NCI-H1092 treated with DMSO at 0.1 percent for 48 hours (cell line): ENCODE data around the gene EEF1A2.

ENCODE experiments used
- DNase-seq: peaks from one replicate; lab custom pipeline; 2025; lab: John Stamatoyannopoulos, UW

Gene EEF1A2

GRCh38 chr20:63469713-63470101, 29.2 kb downstream of the EEF1A2 start:
- DNase-seq, result no peak

DNA sequence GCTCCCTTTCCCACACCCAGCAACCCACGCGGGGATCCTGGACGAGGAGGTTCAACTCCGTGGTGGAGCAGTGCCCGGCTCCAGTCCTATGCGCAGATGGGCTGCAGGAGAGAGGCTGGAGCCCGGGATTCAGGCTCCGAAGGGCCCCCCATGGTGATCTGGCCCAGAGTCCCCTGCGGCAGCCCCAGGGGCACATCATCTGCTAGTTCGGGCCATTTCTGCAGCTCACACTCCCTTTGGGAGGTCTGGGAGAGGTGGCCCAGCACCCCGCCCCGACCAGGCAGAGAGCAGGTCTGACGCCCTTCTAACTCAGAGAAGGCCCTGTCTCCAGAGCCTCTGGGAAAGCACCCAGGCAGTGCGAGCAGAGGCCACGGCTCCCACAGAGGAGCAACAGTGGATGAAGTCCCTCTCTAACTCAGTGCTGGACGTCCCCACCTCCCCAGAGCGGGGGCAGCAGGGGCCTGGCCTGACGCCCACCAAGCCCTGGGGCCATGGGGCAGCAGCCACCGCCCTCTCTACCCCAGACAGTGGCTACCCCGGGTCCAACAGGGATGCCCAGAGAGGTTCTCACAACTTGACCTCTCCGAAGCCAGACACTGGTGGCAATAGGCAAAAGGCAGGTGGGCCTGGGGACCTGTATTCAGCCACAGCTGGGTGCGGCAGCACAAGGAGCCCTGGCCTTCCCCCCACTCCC, 29.7 kb downstream of the EEF1A2 start:
- DNase-seq, result no peak

GRCh38 chr20:63468421-63468820, 30.5 kb downstream of the EEF1A2 start:
- no peak for DNase-seq

- no peak for DNase-seq
These were observed 31.4 kb downstream of the EEF1A2 start for GRCh38 chr20:63467294-63468083.

DNA sequence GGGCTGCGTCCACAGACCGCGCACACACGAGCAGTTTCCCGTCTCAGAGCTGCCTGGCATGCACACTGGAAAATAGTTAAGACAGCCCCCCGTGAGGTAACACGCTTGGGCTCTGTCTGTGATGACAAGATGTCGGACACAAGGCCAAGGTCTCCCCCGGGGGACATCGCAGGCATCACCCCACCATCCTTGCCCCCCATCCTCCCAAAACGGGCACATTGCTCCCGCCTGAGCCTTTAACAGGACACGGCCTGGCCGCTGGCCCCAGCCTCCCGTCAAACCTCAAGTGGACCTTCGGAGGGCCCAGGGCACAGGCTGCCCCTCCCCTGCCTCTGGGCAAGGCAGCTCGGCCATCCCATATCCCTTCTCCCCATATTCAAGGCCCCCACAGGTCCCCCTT, 32.0 kb downstream of the EEF1A2 start:
- no peak for DNase-seq

DNA sequence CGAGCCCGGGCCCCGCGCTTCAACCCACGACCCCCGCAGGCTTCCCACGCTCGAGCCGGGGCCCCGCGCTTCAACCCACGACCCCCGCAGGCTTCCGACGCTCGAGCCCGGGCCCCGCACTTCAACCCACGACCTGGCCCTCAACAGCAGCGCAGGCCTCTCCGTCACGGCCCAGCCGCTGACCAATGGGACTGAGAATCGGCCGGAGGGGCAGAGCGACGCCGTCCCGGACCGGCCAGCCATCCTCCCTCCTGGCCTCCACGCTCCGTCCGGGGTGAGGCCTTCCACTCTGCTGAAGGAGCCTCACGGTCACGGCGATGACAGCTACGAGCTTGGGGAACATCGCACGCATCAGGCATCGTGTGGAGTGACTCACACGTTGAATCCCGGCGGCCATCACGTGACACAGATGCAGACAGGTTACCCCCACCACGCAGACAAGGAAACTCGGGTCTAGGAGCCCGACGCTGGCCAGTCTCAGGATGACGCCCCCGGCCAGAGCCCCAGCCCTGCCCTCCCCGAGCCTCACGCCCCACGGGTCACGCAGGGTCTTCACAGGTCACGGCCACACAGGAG, 32.5 kb downstream of the EEF1A2 start:
- no peak for DNase-seq

DNA sequence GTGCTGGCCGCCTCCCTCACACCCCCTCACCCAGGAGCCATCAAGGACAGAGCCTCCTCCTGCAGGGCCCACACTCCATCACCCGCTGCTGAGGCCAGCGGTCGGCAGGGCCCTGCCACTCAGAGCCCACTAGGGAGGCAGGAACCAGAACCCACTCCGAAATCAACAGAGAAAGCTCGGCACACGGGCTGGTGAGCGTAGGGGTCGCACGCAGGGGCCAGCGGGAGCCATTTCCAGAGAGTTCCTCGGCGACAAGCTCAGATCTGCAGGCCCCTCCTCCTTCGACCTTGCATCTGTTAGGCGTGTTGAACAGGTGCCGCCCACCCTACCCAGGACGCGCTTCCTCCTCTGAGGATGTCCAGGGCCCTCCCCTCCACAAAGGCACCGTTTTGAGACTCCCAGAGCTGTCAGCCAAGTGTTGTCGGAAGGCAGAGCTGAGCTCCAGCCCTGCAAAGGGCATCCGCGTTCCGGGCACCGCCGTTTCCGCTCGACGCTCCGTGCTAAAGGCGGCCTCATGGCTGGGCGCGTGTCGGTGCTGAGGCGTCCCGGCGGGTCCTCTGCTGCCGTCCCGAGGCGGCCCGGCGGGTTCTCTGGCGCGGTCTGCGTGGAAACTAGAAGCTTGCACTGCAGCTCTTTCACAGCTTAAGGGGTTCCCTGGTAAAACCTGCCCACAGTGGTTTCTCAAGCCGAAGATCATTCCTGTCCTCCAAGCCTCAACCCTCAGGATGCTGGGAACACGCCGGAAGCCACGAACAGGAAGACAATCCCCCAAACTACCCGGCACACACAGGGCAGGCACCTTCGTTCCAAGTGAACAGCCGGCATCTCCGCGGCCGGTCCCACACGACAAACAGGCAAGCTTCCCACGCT, 33.3 kb downstream of the EEF1A2 start:
- no peak for DNase-seq

DNA sequence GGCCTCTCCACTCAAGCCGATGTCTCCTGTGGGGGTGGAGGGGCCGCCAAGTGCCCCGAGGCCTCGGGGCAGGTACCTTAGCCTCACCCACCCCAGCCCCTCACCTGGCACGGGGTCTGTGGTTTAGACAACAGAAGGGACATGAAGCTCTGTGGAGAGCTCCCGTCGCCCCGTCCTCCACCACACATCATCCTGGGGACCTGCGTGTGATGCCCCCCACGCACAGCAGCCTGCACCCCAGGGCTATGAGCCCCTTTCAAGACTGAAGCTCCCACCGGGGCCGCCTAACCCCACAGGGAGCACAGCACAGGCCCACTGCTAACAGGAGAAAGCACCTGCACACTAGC, 34.6 kb downstream of the EEF1A2 start:
- DNase-seq, result no peak

- DNase-seq, result no peak
These were observed 35.2 kb downstream of the EEF1A2 start for GRCh38 chr20:63463400-63464288.

DNA sequence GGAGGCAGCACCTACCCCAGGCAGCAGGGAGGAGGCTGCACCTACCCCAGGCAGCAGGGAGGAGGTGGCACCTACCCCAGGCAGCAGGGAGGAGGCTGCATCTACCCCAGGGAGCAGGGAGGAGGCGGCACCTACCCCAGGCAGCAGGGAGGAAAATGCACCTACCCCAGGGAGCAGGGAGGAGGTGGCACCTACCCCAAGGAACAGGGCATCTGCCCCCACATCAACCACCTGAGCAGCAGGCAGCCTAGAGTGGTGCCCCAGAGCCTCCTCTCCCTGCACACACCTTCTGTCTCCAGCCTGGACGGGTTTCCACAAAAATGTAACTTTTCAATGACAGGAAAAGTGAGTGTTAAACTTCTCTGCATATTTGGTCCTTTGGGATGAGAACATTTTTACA, 36.6 kb downstream of the EEF1A2 start:
- no peak for DNase-seq

- DNase-seq, result no peak
These were observed 37.6 kb downstream of the EEF1A2 start for GRCh38 chr20:63461104-63461763.

DNA sequence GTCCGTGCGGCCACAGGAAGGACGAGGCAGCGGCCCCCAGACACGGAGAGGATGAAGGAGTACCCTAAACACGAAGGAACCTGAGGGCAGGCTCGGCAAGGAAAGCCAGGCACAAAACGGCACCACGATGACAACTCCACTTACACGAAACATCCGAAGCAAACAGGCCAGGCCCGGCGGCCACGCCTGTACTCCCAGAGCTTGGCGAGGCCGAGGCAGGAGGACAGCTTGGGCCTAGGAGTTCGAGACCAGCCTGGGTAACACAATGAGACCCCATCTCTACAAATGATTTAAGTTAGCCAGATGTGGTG, 39.9 kb downstream of the EEF1A2 start:
- DNase-seq, result no peak

DNA sequence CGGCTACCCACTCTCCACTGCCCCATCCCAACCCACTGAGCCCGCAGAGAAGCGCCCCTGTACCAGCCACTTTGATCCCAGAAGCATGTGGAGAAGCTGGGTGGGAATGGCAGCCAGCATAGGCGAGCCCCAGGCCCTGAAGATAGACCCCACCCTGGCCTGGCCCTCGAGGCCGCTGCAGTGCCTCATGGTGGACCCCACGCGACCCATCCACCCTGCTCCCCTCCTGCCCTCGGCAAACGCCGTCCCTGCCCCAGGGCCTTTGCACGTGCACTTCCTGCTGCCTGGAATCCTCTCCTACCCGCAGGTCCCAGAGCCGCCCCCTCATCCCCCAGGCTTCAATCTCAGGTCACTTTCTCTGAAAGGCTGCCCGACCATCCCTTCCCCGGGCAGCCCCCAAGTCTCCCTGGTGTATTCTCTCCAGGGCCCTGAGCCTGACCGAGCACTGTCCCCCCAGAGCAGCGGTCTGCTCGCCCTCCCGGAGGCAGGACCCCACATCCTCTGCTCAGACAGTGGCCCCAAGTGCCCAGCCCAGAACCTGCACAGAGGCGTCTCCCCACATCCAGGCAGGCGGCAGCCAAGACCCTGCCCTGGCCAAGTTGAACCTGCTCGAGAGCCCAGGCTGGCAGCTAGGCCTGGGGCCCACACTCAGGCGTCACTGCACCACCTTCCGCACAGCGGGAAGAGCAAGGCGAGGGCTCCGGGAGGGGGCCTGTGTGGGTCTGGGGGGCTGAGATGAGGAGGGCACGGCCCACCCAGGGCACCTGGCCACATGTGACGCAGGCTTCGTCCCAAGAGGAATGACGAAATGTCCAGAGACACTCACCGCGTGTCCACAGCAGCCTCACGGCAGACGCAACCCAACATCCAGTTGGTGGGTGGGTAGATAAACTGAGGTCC, 40.5 kb downstream of the EEF1A2 start:
- DNase-seq, result no peak

DNA sequence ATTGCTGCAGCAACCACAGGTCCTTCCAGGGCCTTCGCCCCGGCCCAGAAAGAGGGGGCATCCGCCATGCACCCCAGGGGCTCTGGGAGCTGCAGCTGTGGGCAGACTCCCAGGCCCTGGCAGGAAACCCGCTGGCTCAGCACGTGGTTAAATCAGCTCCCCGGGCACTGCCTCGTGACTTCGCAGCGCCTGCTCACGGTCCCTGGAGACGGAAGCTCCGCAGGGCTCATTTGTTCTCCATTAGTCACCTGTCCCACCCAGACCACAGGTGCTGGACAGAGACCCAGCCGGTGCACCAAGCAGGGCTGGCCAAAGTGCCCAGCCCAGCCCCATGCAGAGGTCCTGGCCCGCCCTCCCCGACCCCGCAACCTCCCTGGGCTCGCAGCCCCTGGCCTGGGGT, 41.1 kb downstream of the EEF1A2 start:
- peak; percentile 62 for DNase-seq

DNA sequence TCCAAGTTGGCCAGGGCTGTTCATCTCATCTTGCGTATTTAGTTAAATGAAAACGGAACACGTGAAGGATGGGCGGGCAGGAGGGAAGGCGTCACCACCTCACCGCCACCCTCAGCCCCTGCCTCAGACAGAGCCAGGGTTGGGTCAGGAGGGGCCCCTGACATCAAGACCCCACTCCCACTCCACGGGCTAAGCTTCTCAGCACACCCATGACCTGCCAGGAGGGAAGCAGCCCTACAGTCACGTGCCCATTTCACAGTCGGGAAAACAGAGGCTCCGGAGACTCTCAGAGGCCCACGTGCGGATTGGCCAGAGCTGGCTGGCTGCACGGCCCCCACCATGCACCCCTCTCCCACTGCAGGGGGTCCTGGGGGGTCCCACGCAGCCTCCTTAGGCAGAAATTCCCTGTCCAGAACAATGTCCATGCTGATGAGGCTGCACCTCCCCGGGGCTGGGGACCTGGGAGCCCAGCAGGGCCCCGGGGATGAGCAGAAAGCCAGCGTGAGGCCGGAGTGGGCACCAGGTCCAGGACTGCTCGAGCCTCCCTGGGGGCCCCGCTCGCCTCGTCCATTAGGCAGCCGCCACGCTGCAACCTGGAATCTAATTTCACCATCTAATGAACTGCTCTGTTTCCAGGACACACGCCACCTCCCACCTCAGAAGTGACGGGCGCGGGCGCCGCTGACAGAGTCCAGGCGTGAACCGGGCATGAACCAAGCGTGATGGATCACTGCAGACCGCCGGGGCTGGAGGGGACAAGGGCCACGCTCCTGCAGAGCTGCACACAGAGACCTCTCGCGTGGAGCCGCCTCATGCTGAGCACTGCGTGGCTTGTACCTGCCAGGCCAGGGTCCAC, 42.2 kb downstream of the EEF1A2 start:
- DNase-seq, result no peak

- DNase-seq, result no peak
These were observed 43.4 kb downstream of the EEF1A2 start for GRCh38 chr20:63455568-63455859.

DNA sequence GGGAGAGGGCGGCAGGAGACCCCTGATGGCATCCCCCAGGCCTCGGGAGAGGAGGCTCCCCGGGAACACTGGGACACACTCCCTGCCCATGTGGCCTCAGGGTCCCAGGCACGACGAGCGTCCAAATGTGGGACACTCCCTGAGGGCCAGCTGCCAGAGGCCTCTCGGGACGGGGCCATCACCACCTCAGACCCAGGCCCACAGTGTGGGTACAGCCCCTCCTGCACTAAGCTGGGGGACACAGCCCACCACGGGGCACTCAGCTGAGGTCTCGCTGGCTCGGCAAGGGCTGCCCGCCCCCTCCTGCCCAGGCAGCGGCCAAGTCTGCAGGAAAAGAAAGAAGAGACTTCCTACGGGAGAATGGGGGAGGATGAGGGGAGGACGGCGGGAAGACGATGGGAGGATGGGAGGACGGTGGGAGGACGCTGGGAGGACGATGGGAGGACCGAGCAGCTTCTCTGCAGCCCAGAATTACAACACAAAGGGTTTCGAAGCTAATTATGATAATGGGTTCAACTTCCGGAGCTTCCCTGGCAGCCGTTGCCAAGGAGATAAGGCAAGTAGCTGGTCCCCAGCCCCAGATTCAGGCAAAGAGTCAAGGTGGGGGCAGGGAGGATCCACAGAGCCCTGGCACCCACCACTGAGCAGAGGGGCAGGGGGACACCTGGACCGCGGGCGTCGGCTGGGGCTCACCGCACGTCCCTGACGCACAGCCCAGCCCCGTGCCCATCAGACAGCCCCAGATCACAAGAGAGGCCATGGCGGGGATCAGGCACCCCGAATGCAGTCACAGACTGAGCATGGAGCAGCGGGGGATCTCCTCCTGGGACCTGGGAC, 43.9 kb downstream of the EEF1A2 start:
- DNase-seq, result peak; percentile 44

- DNase-seq, result no peak
These were observed 45.9 kb downstream of the EEF1A2 start for GRCh38 chr20:63452821-63453523.
